ENCODE results near the gene CCDC7. TPM values are rescaled to one million over a fixed set of nuclear protein-coding genes. Genes with fewer than 3 reads are reported as not detected.
"Not testable (repeated sequence)": the region's sequence is repeated elsewhere in the genome, so short reads cannot be mapped to it uniquely, and the experiment has no call there.

Gene CCDC7
- polyA plus RNA-seq, result under 1 TPM; 0.46 to 0.96 TPM

DNA sequence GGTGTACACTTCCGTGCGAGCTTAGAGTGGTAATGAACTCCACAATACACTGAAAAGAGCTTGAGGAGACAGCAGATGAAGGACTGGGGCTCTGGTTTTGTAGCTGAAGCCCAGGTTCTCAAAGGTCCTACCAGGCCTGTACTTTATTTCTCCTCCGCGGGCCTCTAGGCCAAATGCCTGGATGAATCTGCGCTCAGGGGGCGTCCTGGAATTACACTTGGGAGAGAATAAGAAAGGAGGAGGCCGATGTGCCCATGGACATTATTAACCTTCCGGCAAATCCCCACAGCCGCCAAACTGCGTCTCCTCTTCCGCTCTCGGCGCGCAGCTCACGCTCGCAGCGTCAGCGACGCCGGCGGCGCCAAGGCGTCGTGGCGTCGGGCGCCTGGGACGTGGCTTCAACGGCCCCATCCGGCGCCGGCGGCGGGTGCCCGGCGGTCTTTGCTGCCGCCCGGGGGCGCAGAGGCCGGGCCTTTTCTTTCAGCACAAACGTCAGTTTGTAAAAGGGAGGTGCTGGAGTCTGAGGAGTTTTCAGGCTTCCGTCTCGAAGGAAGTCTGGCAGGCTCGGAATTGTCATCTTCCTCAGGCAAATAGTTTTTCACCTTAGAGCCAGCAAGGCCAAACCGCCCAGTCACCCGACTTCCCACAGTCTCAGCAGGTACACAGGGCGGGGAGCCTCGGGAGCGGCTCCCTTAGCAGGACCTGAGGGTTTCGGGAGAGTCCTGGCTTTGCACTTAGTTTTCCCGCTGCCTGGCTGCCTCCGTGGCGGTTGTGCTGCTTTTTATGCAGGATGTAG is at the start of gene CCDC7:
Gene CCDC7, plus strand, starts transcription at position 401 of the 796 bp plus-strand sequence. CDS start 5,503 bp downstream, outside the sequence.
- Histone ChIP-seq H3K4me1 (ENCODE audit: control insufficient read depth in 2 of 2, insufficient read depth in 2 of 2, low read length in 1 of 2) (no peaks in the 10 kb centered on the region), H3K27me3 (ENCODE audit: control insufficient read depth in 1 of 2, insufficient read depth in 2 of 2, low read length in 2 of 2) (no peaks in the 10 kb centered on the region), H3K4me3 (ENCODE audit: low read depth in 1 of 2, low read length in 2 of 2) (peak within 1 kb of the TSS; percentile 70 to 73), H3K27ac (ENCODE audit: low read depth in 2 of 2, low read length in 1 of 2) (peak within 1 kb of the TSS; percentile 97 to 99), H3K36me3 (ENCODE audit: control insufficient read depth in 2 of 2, insufficient read depth in 2 of 2, low read length in 1 of 2) (no peaks in the 10 kb centered on the region), H3K9me3 (ENCODE audit: control insufficient read depth in 2 of 2, insufficient read depth in 1 of 2, low read depth in 1 of 2, low read length in 1 of 2) (no peaks in the 10 kb centered on the region)
- WGBS, 2 donors, result 0 to 1% methylated on average over 52 to 53 of the region's 53 CpGs

DNA sequence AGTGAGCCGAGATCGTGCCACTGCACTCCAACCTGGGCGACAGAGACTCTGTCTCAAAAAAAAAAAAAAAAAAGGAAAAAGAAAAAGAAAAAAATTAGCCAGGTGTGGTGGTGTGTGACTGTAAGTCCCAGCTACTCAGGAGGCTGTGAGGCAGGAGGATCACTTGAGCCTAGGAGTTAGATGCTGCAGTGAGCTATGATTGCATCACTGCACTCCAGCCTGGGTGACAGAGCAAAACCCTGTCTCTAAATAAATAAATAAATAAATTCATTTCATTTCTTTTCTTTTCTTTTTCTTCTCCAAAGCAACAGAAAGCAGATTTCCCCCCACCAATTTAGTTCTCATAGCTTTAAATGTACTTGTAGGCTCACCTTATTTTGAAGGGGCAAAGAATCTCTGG is 48.8 kb upstream of the CCDC7 start:
- H3K9me3 ChIP-seq (ENCODE audit: control insufficient read depth in 2 of 2, insufficient read depth in 1 of 2, low read depth in 1 of 2, low read length in 1 of 2); H3K27me3 ChIP-seq (ENCODE audit: control insufficient read depth in 1 of 2, insufficient read depth in 2 of 2, low read length in 2 of 2): not testable (repeated sequence)
- 82 to 89% methylated on average over 3 of the region's 3 CpGs for WGBS, 2 donors

DNA sequence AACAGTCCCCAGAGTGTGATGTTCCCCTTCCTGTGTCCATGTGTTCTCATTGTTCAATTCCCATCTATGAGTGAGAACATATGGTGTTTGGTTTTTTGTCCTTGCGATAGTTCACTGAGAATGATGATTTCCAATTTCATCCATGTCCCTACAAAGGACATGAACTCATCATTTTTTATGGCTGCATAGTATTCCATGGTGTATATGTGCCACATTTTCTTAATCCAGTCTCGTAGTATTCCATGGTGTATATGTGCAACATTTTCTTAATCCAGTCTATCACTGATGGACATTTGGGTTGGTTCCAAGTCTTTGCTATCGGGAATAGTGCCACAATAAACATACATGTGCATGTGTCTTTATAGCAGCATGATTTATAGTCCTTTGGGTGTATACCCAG is 46.2 kb upstream of the CCDC7 start:
- not testable (repeated sequence) for H3K27ac ChIP-seq (ENCODE audit: low read depth in 2 of 2, low read length in 1 of 2); H3K4me3 ChIP-seq (ENCODE audit: low read depth in 1 of 2, low read length in 2 of 2); H3K36me3 ChIP-seq (ENCODE audit: control insufficient read depth in 2 of 2, insufficient read depth in 2 of 2, low read length in 1 of 2); H3K27me3 ChIP-seq (ENCODE audit: control insufficient read depth in 1 of 2, insufficient read depth in 2 of 2, low read length in 2 of 2); H3K9me3 ChIP-seq (ENCODE audit: control insufficient read depth in 2 of 2, insufficient read depth in 1 of 2, low read depth in 1 of 2, low read length in 1 of 2); H3K4me1 ChIP-seq (ENCODE audit: control insufficient read depth in 2 of 2, insufficient read depth in 2 of 2, low read length in 1 of 2)
- 77 to 82% methylated on average over 3 of the region's 3 CpGs for WGBS, 2 donors

More for the DNA sequence above, 48.8 kb upstream of the CCDC7 start:
- H3K4me1 ChIP-seq (ENCODE audit: control insufficient read depth in 2 of 2, insufficient read depth in 2 of 2, low read length in 1 of 2); H3K27ac ChIP-seq (ENCODE audit: low read depth in 2 of 2, low read length in 1 of 2); H3K36me3 ChIP-seq (ENCODE audit: control insufficient read depth in 2 of 2, insufficient read depth in 2 of 2, low read length in 1 of 2); H3K4me3 ChIP-seq (ENCODE audit: low read depth in 1 of 2, low read length in 2 of 2): not testable (repeated sequence)

DNA sequence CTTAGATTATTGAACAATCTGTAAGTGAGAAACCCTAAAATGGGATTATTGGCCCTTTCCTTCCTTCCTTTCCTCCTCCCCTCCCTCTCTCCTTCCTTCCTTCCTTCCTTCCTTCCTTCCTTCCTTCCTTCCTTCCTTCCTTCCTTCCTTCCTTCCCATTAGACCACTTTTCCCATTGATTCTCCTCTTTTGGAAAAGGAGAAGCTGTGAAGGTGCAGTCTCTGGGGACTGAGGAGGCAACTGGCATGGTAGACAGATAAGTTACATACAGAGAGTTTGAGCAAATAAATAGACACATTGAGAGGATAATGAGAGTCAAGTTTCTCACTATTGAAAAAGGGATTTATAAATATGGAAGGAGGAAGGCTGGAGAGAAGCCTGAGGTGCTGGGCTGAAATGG is 45.0 kb upstream of the CCDC7 start:
- Histone ChIP-seq H3K27me3 (ENCODE audit: control insufficient read depth in 1 of 2, insufficient read depth in 2 of 2, low read length in 2 of 2) (no peaks in the 10 kb centered on the region), H3K4me1 (ENCODE audit: control insufficient read depth in 2 of 2, insufficient read depth in 2 of 2, low read length in 1 of 2) (no peaks in the 10 kb centered on the region), H3K9me3 (ENCODE audit: control insufficient read depth in 2 of 2, insufficient read depth in 1 of 2, low read depth in 1 of 2, low read length in 1 of 2) (no peaks in the 10 kb centered on the region), H3K4me3 (ENCODE audit: low read depth in 1 of 2, low read length in 2 of 2) (no peak overlapping the region), H3K27ac (ENCODE audit: low read depth in 2 of 2, low read length in 1 of 2) (no peak overlapping the region), H3K36me3 (ENCODE audit: control insufficient read depth in 2 of 2, insufficient read depth in 2 of 2, low read length in 1 of 2) (no peaks in the 10 kb centered on the region)

DNA sequence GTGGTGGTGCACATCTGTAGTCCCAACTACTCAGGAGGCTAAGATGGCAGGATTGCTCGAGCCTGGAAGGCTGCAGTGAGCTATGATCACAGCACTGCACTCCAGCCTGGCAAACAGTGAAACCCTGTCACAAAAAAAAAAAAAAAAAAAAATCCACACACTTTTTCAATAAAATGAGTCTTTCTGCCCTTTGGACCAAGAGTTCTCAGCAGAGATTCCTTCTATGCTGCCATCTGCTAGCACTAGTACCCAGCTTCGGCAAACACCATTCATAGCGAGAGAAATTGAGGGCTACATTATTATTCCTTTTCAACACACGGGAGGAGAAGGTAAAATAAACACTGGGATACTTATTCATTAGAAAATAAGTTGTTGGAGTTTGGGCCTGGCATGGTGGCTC is 43.4 kb upstream of the CCDC7 start:
- Histone ChIP-seq H3K27me3 (ENCODE audit: control insufficient read depth in 1 of 2, insufficient read depth in 2 of 2, low read length in 2 of 2) (no peaks in the 10 kb centered on the region), H3K36me3 (ENCODE audit: control insufficient read depth in 2 of 2, insufficient read depth in 2 of 2, low read length in 1 of 2) (no peaks in the 10 kb centered on the region), H3K9me3 (ENCODE audit: control insufficient read depth in 2 of 2, insufficient read depth in 1 of 2, low read depth in 1 of 2, low read length in 1 of 2) (no peaks in the 10 kb centered on the region), H3K4me3 (ENCODE audit: low read depth in 1 of 2, low read length in 2 of 2) (no peak overlapping the region), H3K27ac (ENCODE audit: low read depth in 2 of 2, low read length in 1 of 2) (no peak overlapping the region), H3K4me1 (ENCODE audit: control insufficient read depth in 2 of 2, insufficient read depth in 2 of 2, low read length in 1 of 2) (no peaks in the 10 kb centered on the region)
- 84 to 87% methylated on average over 4 of the region's 4 CpGs for WGBS, 2 donors

DNA sequence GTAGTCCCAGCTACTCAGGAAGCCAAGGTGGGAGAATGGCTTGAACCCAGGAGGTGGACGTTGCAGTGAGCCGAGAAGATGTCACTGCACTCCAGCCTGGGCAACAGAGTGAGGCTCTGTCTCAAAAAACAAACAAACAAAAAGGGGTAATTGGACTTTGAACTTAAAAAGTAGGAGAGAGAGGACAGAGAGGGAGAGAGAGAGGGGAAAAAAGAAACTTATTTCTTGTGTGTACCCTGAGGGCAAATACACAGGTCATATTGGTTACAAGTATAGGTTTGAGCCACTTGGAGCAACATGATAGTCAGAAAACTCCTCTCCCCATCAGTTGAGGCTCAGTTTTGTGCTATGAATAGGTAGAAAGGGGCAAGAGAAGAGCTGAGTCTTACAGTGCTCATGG is 42.8 kb upstream of the CCDC7 start:
- no peaks in the 10 kb centered on the region for H3K9me3 ChIP-seq (ENCODE audit: control insufficient read depth in 2 of 2, insufficient read depth in 1 of 2, low read depth in 1 of 2, low read length in 1 of 2)
- H3K27ac ChIP-seq (ENCODE audit: low read depth in 2 of 2, low read length in 1 of 2), result no peak overlapping the region
- no peak overlapping the region for H3K4me3 ChIP-seq (ENCODE audit: low read depth in 1 of 2, low read length in 2 of 2)
- H3K36me3 ChIP-seq (ENCODE audit: control insufficient read depth in 2 of 2, insufficient read depth in 2 of 2, low read length in 1 of 2), result no peaks in the 10 kb centered on the region
- 81 to 90% methylated on average over 2 of the region's 2 CpGs for WGBS, 2 donors
- no peaks in the 10 kb centered on the region for H3K27me3 ChIP-seq (ENCODE audit: control insufficient read depth in 1 of 2, insufficient read depth in 2 of 2, low read length in 2 of 2)
- no peaks in the 10 kb centered on the region for H3K4me1 ChIP-seq (ENCODE audit: control insufficient read depth in 2 of 2, insufficient read depth in 2 of 2, low read length in 1 of 2)

DNA sequence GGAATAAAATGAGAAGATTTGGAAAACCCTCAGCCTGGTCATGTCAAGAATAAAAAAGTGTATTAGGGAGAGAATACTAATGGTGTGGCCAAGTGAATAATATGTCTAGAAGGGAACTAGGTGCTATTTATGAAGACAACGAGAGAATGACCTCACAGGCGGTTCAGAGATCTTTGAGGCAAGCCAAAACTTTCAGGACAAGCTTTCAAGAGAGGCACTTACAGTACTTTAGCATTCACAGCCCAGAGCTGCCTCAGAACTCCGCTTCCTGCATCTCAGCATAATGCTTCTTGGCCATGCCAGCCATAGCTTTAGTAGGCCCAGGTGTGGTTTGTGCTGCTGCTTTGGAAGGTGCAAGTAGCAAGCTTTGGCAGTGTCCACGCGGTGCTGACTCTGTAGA is 37.2 kb upstream of the CCDC7 start:
- Histone ChIP-seq H3K9me3 (ENCODE audit: control insufficient read depth in 2 of 2, insufficient read depth in 1 of 2, low read depth in 1 of 2, low read length in 1 of 2) (no peaks in the 10 kb centered on the region), H3K27ac (ENCODE audit: low read depth in 2 of 2, low read length in 1 of 2) (no peak overlapping the region), H3K27me3 (ENCODE audit: control insufficient read depth in 1 of 2, insufficient read depth in 2 of 2, low read length in 2 of 2) (no peaks in the 10 kb centered on the region), H3K4me3 (ENCODE audit: low read depth in 1 of 2, low read length in 2 of 2) (no peak overlapping the region), H3K36me3 (ENCODE audit: control insufficient read depth in 2 of 2, insufficient read depth in 2 of 2, low read length in 1 of 2) (no peaks in the 10 kb centered on the region), H3K4me1 (ENCODE audit: control insufficient read depth in 2 of 2, insufficient read depth in 2 of 2, low read length in 1 of 2) (no peaks in the 10 kb centered on the region)
- 93 to 99% methylated on average over 5 of the region's 5 CpGs for WGBS, 2 donors

DNA sequence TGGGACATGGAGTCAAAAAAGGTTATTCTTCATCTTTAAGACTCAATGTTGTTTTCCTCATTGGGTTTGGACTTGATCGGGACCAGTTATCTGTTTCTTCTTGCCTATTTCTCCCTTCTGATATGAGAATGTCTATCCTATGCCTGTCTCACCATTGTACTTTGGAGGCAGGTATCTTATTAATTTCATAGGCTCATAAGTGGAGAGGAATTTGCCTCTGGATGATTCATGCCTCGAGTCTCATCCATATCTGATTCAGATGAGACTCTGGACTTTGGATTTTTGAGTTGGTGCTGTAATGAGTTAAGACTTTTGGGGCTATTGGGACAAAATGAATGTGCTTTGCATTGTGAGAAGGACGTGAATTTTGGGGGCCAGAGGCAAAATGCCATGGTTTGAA is 36.2 kb upstream of the CCDC7 start:
- Histone ChIP-seq H3K36me3 (ENCODE audit: control insufficient read depth in 2 of 2, insufficient read depth in 2 of 2, low read length in 1 of 2) (no peaks in the 10 kb centered on the region), H3K27ac (ENCODE audit: low read depth in 2 of 2, low read length in 1 of 2) (no peak overlapping the region), H3K4me1 (ENCODE audit: control insufficient read depth in 2 of 2, insufficient read depth in 2 of 2, low read length in 1 of 2) (no peaks in the 10 kb centered on the region), H3K9me3 (ENCODE audit: control insufficient read depth in 2 of 2, insufficient read depth in 1 of 2, low read depth in 1 of 2, low read length in 1 of 2) (no peaks in the 10 kb centered on the region), H3K27me3 (ENCODE audit: control insufficient read depth in 1 of 2, insufficient read depth in 2 of 2, low read length in 2 of 2) (no peaks in the 10 kb centered on the region), H3K4me3 (ENCODE audit: low read depth in 1 of 2, low read length in 2 of 2) (no peak overlapping the region)
- WGBS, 2 donors, result 78 to 80% methylated on average over 3 of the region's 3 CpGs

DNA sequence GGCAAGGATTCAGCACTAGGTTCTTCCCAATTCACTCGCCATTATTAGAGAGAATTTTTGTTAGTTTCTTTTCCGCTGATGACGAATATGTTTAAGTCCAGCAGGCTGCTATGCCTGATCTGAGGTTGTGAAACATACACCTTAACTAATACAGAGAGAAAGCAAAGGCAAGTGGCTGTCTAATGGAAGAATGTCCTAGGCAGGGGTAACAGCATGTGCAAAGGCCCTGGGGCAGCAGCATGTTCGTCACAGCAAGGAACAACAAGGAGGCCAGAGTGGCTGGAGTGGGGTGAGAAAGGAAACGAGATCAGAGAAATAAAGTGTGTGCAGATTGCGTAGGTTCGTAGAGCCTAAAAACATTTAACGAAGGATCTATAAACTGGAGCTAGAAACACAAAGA is 35.4 kb upstream of the CCDC7 start:
- Histone ChIP-seq H3K4me1 (ENCODE audit: control insufficient read depth in 2 of 2, insufficient read depth in 2 of 2, low read length in 1 of 2) (no peaks in the 10 kb centered on the region), H3K27me3 (ENCODE audit: control insufficient read depth in 1 of 2, insufficient read depth in 2 of 2, low read length in 2 of 2) (no peaks in the 10 kb centered on the region), H3K36me3 (ENCODE audit: control insufficient read depth in 2 of 2, insufficient read depth in 2 of 2, low read length in 1 of 2) (no peaks in the 10 kb centered on the region), H3K27ac (ENCODE audit: low read depth in 2 of 2, low read length in 1 of 2) (no peak overlapping the region), H3K9me3 (ENCODE audit: control insufficient read depth in 2 of 2, insufficient read depth in 1 of 2, low read depth in 1 of 2, low read length in 1 of 2) (no peaks in the 10 kb centered on the region), H3K4me3 (ENCODE audit: low read depth in 1 of 2, low read length in 2 of 2) (no peak overlapping the region)
- WGBS, 2 donors, result 96% methylated on average over 8 of the region's 8 CpGs

DNA sequence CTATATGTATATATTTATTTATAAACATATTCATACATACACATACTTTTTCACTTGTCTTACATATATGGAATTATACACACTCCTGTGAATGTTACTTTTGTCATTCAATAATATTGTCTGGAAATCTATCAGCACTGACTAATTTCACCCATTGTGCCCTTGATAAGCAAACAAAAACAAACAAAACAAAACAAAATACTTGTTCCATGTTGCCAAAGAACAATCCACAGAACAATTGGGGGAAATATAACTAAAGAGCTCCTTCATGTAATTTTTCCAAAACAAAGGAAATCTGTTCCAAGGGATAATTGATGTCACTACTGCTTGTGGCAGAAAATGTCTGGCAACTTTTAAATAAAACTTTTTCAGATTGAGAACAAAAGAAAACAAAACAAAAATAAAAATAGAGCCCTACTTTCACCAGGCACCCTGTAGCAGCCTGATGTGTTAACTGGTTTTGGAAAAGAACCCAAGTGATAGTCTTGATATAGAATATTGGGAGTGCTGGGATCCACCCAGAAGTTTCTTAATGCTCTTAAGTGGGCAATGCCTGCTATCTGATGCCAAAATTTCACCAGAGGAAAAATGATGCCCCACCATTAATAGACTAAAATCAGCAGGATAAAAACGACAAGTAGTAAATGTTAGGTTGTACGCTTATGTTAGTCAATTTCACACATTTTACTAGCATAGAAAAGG is 34.0 kb upstream of the CCDC7 start:
- no peaks in the 10 kb centered on the region for H3K27me3 ChIP-seq (ENCODE audit: control insufficient read depth in 1 of 2, insufficient read depth in 2 of 2, low read length in 2 of 2)

More for the DNA sequence above, 34.0 kb upstream of the CCDC7 start:
- Histone ChIP-seq H3K4me1 (ENCODE audit: control insufficient read depth in 2 of 2, insufficient read depth in 2 of 2, low read length in 1 of 2) (no peaks in the 10 kb centered on the region), H3K4me3 (ENCODE audit: low read depth in 1 of 2, low read length in 2 of 2) (no peak overlapping the region), H3K36me3 (ENCODE audit: control insufficient read depth in 2 of 2, insufficient read depth in 2 of 2, low read length in 1 of 2) (no peaks in the 10 kb centered on the region), H3K27ac (ENCODE audit: low read depth in 2 of 2, low read length in 1 of 2) (no peak overlapping the region), H3K9me3 (ENCODE audit: control insufficient read depth in 2 of 2, insufficient read depth in 1 of 2, low read depth in 1 of 2, low read length in 1 of 2) (no peaks in the 10 kb centered on the region)
- WGBS, 2 donors, result 67 to 71% methylated on average over 2 of the region's 2 CpGs
